ENCODE measurements around the gene EDARADD.
"Not testable (repeated sequence)": the region's sequence is repeated elsewhere in the genome, so short reads cannot be mapped to it uniquely, and the experiment has no call there.

The EDARADD gene

DNA sequence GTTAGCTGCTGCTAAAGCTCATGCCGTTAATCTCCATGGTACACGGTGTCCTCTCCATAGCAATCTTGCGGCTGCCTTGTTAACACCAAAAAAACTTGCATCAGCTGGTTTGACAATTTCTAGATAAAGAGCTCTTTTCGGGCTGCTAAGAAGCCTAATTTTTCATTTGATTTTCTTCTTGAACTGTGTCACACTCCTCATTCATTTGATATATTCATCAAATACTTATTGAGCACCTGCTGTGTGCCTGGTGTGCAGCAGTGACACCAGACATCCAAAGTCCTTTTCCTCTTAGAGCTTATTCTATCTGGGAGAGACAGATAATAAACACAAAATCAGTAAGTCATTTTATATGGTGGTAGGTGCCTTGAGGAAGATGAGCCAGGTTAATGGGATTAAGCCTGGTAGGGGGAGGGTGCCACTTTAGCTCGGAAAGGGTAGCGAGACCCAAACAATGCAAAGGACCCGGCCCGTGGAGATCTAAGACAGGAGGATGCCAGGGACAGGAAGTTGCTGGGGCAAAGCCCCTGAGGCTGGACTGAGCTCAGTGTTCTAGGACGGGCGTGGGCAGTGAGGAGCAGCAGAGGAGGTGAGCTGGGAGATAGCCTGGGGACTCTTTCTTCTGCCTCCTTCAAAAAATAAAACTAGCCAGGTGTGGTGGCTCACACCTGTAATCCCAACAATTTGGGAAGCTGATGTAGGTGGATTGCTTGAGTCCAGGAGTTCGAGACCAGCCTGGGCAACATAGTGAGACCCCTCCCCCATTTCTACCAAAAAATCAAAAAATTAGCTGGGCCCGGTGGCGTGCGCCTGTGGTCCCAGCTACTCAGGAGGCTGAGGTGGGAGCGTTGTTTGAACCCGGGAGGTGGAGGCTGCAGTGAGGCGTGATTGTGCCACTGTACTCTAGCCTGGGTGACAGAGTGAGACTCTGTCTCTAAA, 79.0 kb downstream of the EDARADD start:
- no peak overlapping the region for H3K27ac ChIP-seq
- DNase-seq (ENCODE audit: low read depth, low spot score) = no peak

DNA sequence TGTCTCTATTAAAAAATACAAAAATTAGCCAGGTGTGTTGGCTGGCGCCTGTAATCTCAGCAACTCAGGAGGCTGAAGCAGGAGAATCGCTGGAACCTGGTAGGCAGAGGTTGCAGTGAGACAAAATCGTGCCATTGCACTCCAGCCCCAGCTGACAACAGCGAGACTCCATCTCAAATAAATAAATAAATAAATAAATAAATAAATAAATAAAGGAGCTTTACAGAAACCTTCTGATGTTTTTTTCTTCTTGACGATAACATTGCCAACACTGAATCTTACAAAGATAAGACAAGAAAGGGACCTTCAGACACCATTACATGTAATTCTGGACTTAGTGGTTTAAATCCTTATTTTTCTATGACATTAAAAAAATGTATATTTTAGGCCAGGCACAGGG, 81.9 kb downstream of the EDARADD start:
- no peak overlapping the region for H3K27ac ChIP-seq
- no peak for DNase-seq (ENCODE audit: low read depth, low spot score)

DNA sequence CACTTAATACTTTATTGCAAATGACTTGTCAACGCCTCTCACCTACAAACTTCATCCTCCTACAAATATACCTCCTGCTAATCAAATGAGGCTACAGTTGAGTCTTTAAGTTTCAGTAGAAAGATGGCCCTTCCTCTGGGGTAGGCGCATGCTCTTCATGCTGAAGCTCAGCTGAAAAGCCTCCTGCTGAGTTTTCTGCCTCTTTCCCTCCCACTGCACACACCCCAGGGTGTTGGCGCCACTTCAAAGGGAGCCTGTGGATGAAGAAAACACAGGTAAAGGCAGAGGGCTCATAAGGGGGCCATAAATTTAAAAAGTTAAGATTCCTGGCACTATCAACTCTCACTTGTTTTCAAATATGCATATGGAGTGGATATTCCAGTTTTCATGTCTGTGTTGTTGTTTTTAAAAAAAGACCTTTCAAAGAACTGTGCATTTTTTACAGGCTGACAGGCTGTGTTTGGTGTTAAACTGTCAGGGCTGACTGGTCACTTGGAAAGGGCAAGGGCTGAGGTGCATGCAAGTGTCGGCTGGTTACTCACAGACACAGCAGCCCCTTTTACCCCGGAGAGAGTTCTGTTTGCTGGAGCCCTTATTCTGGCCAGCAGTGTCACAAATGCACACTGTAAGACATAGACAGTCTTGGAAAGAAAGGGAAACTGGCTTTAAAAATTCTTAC, 86.8 kb downstream of the EDARADD start:
- no peak overlapping the region for H3K27ac ChIP-seq
- no peak for DNase-seq (ENCODE audit: low read depth, low spot score)

DNA sequence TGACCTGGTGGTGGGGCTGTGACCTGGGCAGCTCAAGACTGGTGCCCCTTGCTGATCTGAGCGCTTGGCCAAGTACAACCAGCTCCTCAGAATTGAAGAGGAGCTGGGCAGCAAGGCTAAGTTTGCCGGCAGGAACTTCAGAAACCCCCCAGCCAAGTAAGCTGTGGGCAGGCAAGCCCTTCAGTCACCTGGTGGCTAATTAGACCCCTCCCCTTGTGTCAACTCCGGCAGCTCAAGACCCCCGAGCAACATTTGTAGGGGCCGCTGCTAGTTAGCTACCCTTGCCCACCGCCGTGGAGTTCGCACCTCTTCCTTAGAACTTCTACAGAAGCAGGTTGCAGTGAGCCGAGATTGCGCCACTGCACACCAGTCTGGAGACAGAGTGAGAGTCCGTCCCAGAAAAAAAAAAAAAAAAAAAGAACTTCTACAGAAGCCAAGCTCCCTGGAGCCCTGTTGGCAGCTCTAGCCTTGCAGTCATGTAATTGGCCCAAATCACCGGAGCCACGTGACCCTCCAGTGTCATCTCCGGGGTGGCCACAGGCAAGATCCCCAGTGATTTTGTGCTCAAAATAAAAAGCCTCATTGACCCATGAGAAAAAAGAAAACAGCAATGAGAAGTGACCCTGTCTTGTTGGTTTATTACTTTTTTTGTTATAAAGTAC, 90.4 kb downstream of the EDARADD start:
- DNase-seq (ENCODE audit: low read depth, low spot score) = no peak
- no peak overlapping the region for H3K27ac ChIP-seq

DNA sequence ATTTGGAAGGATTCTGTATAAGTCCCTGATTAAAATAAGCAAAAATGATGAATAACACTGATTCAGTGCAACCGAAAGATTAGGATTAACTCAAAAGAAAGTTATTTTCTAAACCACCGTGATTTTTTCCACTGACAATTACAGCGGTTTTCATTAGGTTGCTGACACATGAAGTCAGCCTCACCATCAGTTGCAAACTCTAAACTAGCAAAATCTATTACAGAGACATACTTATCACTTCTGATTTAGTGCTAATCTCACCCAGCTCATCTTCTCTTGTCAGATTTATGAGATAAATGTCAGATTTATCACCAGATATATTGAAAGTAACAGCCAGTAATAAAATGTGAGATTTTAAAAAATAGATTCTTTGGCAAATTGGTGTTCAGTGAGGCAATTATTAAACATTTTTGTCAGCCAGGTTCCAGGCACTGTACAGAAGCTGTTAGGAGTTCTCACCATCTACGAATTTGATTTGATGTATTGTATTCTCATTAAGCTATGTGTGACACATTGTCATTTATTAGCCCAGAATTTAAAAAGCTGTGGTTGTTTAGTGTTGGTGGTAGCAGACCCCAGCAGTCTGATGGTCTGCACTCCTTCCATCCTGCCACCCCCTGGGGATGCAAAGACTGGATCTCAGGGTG, 92.4 kb downstream of the EDARADD start:
- no peak for DNase-seq (ENCODE audit: low read depth, low spot score)
- H3K27ac ChIP-seq = no peak overlapping the region

DNA sequence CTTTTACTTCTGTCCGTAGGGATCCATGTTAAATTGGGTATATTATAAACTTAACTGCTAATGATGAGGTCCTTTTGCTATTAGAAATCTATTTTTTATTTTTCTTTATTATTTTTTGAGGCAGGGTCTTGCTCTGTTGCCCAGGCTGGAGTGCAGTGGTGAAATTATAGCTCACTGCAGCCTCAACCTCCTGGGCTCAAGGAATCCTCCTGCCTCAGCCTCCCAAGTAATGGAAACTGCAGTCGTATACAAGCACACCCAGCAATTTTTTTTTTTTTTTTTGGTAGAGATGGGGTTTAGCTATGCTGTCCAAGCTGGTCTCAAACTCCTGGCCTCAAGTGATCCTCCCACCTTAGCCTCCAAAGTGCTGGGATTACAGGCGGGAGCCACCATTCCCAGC, 95.1 kb downstream of the EDARADD start:
- DNase-seq (ENCODE audit: low read depth, low spot score); H3K27ac ChIP-seq: not testable (repeated sequence)

DNA sequence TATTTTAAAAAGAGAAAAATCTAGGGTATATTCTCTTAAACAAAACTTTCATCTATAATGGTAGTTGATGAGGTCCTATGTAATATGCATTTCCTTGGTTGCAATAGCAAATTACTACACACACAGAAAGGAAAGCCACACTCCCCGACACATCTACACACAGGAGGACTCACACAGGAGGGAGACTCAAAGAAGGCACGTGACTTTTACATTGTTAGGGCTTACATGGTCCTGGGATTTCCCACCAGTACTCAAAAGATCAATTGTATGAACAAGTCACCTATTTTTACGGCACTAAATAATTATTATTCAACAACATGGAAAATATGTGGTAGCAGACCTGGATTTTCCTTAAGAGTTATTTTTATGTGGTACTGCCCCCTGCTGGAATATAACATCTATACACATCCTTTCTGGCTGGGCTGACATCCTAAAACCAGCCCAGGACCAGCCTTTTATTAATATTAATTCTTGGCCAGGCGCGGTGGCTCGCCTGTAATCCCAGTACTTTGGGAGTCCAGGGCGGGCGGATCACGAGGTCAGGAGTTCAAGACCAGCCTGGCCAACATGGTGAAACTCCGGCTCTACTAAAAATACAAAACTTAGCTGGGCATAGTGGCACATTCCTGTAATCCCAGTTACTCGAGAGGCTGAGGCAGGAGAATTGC, 95.8 kb downstream of the EDARADD start:
- peak; percentile 10 for DNase-seq (ENCODE audit: low read depth, low spot score)
- H3K27ac ChIP-seq = no peak overlapping the region

DNA sequence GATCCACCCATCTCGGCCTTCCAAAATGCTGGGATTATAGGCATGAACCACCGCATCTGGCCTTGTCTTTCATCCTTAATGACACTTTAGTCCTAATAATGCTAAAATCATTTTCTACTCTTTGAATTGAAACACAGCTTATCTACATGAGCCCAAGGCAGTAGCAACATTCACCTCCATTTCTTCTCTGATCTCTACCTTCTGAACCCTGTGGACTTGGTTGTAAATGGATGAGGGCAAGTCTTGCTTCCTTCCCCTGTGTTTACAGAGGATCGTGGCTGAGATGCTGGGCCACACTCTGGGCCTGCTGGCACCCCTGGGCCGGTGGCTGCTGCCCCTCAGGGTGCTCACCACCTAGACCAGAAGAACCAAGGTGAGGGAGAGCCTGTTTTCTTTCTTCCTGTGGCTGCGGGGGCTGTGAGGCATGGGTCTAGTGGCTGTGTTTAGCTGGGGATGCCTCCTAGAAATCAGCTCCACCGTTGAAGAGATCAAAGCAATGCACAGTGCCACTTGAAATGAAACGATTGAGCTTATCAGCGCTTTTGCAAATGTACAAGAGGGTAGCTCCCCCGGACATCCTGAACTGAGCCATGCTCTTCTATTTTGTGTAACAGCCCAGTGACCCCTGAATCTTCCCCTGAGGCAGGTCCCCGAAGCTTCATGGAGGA, 97.5 kb downstream of the EDARADD start:
- H3K27ac ChIP-seq = no peak overlapping the region

DNA sequence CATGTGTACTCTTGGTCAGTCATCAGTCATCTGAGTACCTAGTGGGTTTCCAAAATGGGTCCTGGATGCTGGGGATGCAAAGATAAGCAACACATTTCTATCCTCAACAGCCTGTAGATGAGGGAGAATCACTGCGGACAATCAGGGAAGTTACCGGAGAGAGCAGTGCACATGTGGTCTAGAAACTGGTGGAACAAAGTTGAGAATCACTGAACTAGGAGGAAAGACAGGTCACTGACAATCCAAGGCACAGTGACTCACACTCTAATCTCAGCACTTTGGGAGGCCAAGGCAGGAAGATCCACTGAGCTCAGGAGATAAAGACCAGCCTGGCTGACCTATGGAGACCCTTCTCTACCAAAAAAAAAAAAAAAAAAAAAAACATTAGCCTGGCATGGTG, 98.3 kb downstream of the EDARADD start:
- no peak overlapping the region for H3K27ac ChIP-seq

More for the DNA sequence above, 97.5 kb downstream of the EDARADD start:
- no peak for DNase-seq (ENCODE audit: low read depth, low spot score)

DNA sequence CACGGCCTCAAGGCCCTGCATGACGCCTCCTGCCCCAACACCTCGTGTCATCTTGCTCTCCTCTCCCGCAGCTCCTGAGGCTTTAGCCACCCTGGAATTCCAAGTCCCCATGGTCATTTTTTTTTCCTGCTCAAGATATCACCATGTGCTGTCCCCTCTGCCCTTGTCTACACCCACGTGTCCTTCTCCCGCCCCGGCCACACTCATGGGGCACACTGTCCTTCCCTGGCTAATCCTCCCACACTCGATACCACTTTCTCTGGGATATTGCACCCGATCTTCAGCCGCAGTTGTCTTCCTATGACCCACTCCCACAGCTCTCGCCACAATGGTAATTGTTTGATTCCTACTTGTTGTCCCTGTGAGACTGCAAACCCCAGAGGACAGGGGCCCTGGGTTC, 100.0 kb downstream of the EDARADD start:
- H3K27ac ChIP-seq = no peak overlapping the region
- DNase-seq (ENCODE audit: low read depth, low spot score) = no peak

More for the DNA sequence above, 98.3 kb downstream of the EDARADD start:
- DNase-seq (ENCODE audit: low read depth, low spot score) = no peak

DNA sequence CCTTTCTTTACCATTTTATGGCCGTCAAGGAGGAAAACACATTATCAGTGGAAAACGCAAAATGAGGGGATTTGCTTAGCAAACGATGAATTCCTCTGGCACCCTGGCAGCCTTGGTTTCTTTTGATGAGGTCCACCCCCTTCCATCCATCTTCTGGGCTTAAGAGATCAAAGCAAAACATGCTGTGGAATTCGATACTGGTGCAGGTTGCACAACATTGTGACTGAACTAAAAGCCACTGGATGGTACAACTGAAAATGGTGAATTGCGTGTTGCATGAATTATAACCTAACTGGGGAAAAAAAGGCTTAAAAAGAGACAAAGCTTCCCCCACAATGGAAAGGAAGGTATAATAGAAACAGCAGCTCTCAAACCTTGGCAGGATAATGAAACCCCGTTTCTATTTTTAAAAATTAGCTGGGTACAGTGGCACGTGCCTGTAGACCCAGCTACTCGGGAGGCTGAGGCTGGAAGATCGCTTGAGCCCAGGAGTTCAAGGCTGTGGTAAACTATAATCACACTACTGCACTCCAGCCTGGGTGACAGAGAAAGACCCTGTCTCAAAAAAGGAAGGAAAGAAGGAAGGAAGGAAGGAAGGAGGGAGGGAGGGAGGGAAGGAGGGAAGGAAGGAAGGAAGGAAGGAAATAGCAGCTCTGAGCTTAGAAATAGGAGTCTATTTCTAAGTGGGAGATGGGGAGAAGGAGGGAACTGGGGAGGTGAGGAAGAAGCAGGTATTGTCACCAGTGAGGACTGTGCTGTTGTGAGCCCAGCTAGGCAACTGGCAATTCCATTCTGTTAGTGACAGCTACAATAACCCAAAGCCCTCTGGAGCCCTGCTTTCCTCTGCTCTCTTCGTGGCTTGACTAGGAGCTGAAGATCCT, 100.7 kb downstream of the EDARADD start:
- H3K27ac ChIP-seq = no peak overlapping the region
- no peak for DNase-seq (ENCODE audit: low read depth, low spot score)

DNA sequence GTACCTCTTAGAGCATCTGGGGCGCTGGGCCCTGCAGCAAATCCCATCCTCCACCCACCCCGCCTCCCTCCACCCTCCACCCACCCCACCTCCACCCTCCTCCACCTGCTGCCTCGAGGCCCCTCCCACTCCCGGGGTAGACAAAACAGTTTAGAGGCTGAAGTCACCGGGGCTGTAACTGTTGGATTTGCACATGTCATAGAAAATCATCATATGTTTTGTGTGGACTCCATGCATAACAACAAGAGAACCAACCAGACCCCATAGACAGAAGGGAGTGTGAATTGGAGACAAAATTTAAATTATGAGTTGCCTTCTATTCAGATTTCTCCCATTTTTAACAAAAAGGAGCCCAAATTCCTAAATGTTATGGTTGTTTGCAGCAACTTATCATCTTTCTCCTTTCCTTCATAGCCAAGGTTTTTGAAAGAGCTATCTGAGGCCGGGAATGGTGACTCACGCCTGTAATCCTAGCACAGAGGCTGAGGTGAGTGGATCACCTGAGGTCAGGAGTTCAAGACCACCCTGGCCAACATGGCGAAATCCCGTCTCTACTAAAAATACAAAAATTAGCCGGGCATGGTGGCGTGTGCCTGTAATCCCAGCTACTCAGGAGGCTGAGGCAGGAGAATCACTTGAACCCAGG, 101.5 kb downstream of the EDARADD start:
- H3K27ac ChIP-seq = no peak overlapping the region
- no peak for DNase-seq (ENCODE audit: low read depth, low spot score)

DNA sequence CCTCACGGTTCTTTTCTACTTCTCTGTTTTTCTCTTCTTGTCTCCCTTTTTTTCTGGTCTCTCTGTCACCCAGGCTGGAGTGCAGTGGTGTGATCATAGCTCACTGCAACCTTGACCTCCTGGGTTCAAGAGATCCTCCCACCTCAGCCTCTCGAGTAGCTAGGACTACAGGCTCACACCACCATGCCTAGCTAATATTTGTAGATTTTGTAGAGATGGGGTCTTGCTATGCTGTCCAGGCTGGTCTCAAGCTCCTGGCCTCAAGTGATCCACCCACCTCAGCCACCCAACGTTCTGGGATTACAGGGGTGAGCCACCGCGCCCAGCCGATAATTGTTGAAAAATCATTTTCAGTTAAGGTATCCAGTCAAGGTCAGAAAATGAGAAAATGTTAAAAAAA, 103.8 kb downstream of the EDARADD start:
- no peak for DNase-seq (ENCODE audit: low read depth, low spot score)
- no peak overlapping the region for H3K27ac ChIP-seq

DNA sequence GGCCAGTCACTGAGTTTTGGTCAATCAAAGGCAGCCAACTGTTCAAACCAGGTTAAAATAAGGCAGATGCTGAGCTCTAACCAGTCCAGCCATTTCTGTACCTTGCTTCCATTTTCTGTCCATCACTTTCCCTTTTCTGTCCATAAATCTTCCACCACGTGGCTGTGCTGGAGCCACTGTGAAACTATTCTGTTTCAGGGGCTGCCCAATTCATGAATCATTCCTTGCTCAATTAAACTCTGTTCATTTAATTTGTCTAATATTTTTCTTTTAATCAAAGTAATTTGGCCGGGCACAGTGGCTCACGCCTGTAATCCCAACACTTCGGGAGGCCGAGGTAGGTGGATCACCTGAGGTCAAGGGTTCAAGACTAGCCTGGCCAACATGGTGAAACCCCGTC, 107.0 kb downstream of the EDARADD start:
- no peak overlapping the region for H3K27ac ChIP-seq
- no peak for DNase-seq (ENCODE audit: low read depth, low spot score)

DNA sequence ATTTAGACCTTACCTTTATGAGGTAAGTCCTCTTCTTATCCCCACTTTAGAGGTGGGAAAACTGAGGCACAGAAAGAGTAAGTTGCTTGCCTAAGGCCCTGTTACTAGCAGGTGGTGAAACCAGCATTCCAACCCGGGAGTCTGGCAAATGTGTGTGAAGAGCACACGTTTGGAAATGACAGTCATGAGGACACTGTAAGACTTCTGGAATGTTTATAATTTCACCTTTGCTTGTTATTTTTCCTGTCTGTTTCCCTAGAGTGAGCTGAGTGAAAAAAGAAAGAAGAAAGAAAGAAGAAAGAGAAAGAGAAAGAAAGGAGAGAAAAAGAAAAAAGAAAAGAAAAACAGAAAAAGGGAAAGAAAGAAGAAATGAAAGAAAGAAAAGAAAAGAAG, 108.5 kb downstream of the EDARADD start:
- DNase-seq (ENCODE audit: low read depth, low spot score) = peak; percentile 40
- peak overlapping the region; percentile 77 for H3K27ac ChIP-seq

DNA sequence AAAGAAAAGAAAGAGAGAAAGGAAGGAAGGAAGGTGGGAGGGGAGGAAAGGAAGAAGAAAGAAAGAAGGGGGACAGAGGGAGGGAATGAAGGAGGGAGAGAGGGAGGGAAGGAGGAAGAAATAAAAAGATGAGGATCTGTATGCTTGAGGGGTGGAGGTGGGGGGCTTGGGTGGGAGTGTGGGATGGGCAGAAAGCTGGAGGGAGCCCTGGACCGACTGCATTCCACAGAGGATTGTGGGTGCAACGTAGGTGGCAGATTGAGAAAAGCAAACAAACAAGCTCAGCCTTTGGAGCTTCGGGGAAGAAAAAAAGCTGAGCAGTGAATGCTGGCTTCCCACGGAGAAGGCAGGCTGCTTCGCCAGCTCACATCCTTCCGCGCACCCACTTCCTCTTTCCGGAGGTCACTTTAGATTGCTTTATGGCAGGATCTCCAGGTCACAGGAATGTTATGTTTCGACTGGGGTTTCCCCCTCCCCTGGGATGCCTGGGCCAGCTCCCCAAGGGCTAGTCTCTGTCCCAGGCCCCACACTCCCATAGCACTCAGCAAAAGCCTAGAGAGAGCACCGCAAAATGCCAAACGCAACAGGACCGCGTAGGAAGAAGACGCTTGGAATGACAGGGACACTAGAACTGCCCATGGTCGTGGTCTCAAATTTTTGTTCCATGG, 109.0 kb downstream of the EDARADD start:
- peak overlapping the region; percentile 77 for H3K27ac ChIP-seq
- peak; percentile 58 for DNase-seq (ENCODE audit: low read depth, low spot score)

DNA sequence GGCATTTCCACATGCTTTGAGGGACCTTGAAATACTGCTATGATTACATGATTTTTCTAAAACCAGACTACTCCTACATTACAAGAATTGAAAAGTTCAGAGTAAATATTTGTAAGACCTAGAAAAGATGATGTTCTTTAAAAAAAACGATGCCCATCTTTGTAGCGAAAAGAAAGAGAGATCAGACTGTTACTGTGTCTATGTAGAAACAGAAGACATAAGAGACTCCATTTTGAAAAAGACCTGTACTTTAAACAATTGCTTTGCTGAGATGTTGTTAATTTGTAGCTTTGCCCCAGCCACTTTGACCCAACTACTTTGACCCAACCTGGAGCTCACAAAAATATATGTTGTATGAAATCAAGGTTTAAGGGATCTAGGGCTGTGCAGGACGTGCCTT, 110.3 kb downstream of the EDARADD start:
- DNase-seq (ENCODE audit: low read depth, low spot score) = not testable (repeated sequence)

More for the DNA sequence above, 110.3 kb downstream of the EDARADD start:
- H3K27ac ChIP-seq = not testable (repeated sequence)
